ENCODE measurements around the gene NLRP3. TPM values are rescaled to one million over a fixed set of nuclear protein-coding genes. Genes with fewer than 3 reads are reported as not detected.

Gene NLRP3
- total and polyA plus RNA-seq, 8 donors: 0.09 to 3.8 (median 0.52) TPM

DNA sequence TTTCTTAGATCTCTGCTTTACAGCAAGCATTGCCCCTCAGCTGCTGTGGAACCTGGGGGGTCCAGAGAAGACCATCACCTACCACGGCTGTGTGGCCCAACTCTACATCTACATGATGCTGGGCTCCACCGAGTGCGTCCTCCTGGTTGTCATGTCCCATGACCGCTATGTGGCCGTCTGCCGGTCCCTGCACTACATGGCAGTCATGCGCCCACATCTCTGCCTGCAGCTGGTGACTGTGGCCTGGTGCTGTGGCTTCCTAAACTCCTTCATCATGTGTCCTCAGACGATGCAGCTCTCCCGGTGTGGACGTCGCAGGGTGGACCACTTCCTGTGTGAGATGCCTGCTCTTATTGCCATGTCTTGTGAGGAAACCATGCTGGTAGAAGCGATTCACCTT is 75.4 kb downstream of the NLRP3 start:
- intact Hi-C loops (cut with DNase I): no loop called here

DNA sequence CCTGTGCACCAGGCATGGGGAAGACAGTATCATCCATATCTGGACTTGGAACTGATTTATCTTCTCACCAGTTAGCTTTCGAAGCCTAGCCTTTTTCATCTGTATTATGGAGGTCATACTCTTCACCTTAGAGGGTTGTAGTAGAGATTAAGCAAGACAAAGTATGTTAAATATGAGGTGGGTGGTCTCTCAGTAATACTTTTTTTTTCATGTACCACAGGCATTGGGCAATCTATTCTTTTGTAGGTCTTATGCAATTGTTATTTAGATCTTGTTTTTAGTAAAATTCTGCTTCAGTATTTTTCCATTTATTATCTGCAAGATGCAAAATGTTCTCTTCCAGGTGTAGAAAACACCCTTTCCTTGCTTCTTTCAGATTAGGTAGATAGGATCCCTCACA is 77.1 kb downstream of the NLRP3 start:
- no peak for ATAC-seq
- H3K27me3 ChIP-seq: peaks cover 0 to 4% (median 0%) of the 10 kb centered on the region in 4 donors
- DNase-seq: no peak
- no peaks in the 10 kb centered on the region for H3K36me3 ChIP-seq
- TF ChIP-seq CTCF (IDR thresholded peaks at IDR 0.05): no peak
- no peak overlapping the region for H3K4me3 ChIP-seq
- no peak overlapping the region for H3K27ac ChIP-seq
- intact Hi-C loops (cut with DNase I): no loop called here
- H3K9me3 ChIP-seq: no peaks in the 10 kb centered on the region
- no peak for FAIRE-seq
- no peaks in the 10 kb centered on the region for H3K4me1 ChIP-seq
- WGBS, 2 donors: 40 to 60% methylated on average over 1 of the region's 1 CpG

More for the DNA sequence above, 75.4 kb downstream of the NLRP3 start:
- no peak for TF ChIP-seq CTCF (IDR thresholded peaks at IDR 0.05)
- DNase-seq: peak in 1 of 6 donors; percentile 37
- ATAC-seq: no peak
- Histone ChIP-seq H3K36me3 (no peaks in the 10 kb centered on the region), H3K27ac (no peak overlapping the region), H3K4me1 (no peaks in the 10 kb centered on the region), H3K9me3 (no peaks in the 10 kb centered on the region), H3K27me3 (peaks cover 0 to 4% (median 0%) of the 10 kb centered on the region in 4 donors), H3K4me3 (no peak overlapping the region)
- 67 to 84% methylated on average over 12 of the region's 12 CpGs for WGBS, 2 donors
- FAIRE-seq: no peak

DNA sequence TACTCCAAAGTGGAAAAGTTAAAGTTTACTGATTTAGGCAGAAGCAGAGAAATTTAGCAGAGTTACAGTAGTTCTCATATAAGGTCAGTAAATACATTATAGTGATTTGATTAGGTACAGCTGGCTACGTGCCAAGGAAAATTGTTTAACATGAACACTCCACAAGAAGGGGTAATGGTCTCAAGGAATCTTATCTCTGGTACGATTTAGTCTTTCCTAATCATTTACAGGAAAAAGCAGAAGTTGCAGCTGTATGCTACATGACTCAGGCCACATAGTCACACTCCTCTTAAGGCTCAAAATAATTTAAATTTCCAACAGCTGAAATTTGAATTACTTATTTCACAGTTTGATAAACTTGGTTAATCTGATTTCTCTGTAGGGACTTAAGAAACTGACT is 78.8 kb downstream of the NLRP3 start:
- DNase-seq (no peak), FAIRE-seq (no peak), ATAC-seq (no peak)
- H3K27ac ChIP-seq: no peak overlapping the region
- no peaks in the 10 kb centered on the region for H3K9me3 ChIP-seq
- intact Hi-C loops (cut with DNase I): no loop called here
- 17 to 22% methylated on average over 2 of the region's 2 CpGs for WGBS, 2 donors
- TF ChIP-seq CTCF (IDR thresholded peaks at IDR 0.05): no peak
- H3K4me1 ChIP-seq: no peaks in the 10 kb centered on the region
- H3K4me3 ChIP-seq: no peak overlapping the region
- peaks cover 0 to 4% (median 0%) of the 10 kb centered on the region in 4 donors for H3K27me3 ChIP-seq
- H3K36me3 ChIP-seq: no peaks in the 10 kb centered on the region

- intact Hi-C loops (cut with DNase I): no loop called here
- H3K4me3 ChIP-seq: no peak overlapping the region
- H3K9me3 ChIP-seq: no peaks in the 10 kb centered on the region
- no peaks in the 10 kb centered on the region for H3K4me1 ChIP-seq
- no peaks in the 10 kb centered on the region for H3K36me3 ChIP-seq
- no peak for TF ChIP-seq CTCF (IDR thresholded peaks at IDR 0.05)
- H3K27me3 ChIP-seq: no peaks in the 10 kb centered on the region
- WGBS, 2 donors: 23 to 24% methylated on average over 10 of the region's 10 CpGs
- ATAC-seq (no peak), DNase-seq (no peak), FAIRE-seq (no peak)
- no peak overlapping the region for H3K27ac ChIP-seq
Measured at GRCh38 chr1:247496581-247497285, 80.8 kb downstream of the NLRP3 start.

Other genes starting within 250 kb of the NLRP3 start
- 10 to 100 TPM in 5 of 6 donors, 1 to 10 TPM in 1; 9.4 to 33.3 (median 18.3) TPM for gene ZNF124, start 244.2 kb upstream of the NLRP3 start, total RNA-seq
- gene ZNF124, start 244.2 kb upstream of the NLRP3 start, polyA plus RNA-seq: 1 to 10 TPM; 1.1 to 2.7 TPM
- not detected for gene VN1R5, start 160.1 kb upstream of the NLRP3 start, total RNA-seq
- not detected for gene VN1R5, start 160.1 kb upstream of the NLRP3 start, polyA plus RNA-seq
- gene ZNF496, start 84.3 kb upstream of the NLRP3 start, total RNA-seq: 10 to 100 TPM; 16.7 to 24.4 (median 19.2) TPM
- gene ZNF496, start 84.3 kb upstream of the NLRP3 start, polyA plus RNA-seq: 10 to 100 TPM; 11.4 to 18.7 TPM
- not detected for gene OR2B11, start 41.9 kb downstream of the NLRP3 start, total RNA-seq
- not detected for gene OR2B11, start 41.9 kb downstream of the NLRP3 start, polyA plus RNA-seq
- not detected for gene OR2C3, start 120.3 kb downstream of the NLRP3 start, total RNA-seq
- under 1 TPM in 1 of 2 donors, not detected in 1; 0.02 TPM for gene OR2C3, start 120.3 kb downstream of the NLRP3 start, polyA plus RNA-seq
- gene GCSAML, start 133.0 kb downstream of the NLRP3 start, total RNA-seq: under 1 TPM in 4 of 6 donors, not detected in 2; 0.03 to 0.37 (median 0.29) TPM
- under 1 TPM in 1 of 2 donors, not detected in 1; 0.09 TPM for gene GCSAML, start 133.0 kb downstream of the NLRP3 start, polyA plus RNA-seq
- gene OR2G2, start 172.2 kb downstream of the NLRP3 start, total RNA-seq: not detected
- gene OR2G2, start 172.2 kb downstream of the NLRP3 start, polyA plus RNA-seq: not detected
- not detected for gene OR2G3, start 189.4 kb downstream of the NLRP3 start, total RNA-seq
- not detected for gene OR2G3, start 189.4 kb downstream of the NLRP3 start, polyA plus RNA-seq

All from pancreas (tissue), 10 donors.